CD4-positive, alpha-beta T cell (primary cell): ENCODE data around the gene SCAMP5. TPM values are rescaled to one million over a fixed set of nuclear protein-coding genes. Genes with fewer than 3 reads are reported as not detected.

Source experiments
- ATAC-seq: fragments of 200-7000 bp; cut with Tn5 transposase; one replicate; pipeline ENCODE4 v1.10.0; 2022; ENCODE audit warnings: mild to moderate bottlenecking; ENCODE audit not compliant: poor library complexity
- CTCF ChIA-PET: fragments of 350-600 bp; sonication (Branson Sonifier 250); formaldehyde crosslinking; loops from one replicate; lab custom pipeline; 2021; ENCODE audit warnings: antibody characterized with exemption, inconsistent platforms; lab: Charles Lee
- POLR2A ChIA-PET: fragments of 350-600 bp; sonication (Branson Sonifier 250); formaldehyde crosslinking; loops from one replicate; lab custom pipeline; 2021; ENCODE audit warnings: antibody characterized with exemption, inconsistent platforms; lab: Charles Lee
- DNase-seq, 14 experiments: peaks; one replicate each; pipeline ENCODE4 v3.0.0-alpha.2; 2013 to 2020; ENCODE audit warnings: mixed read lengths in 2 of 14
- H3K27ac ChIP-seq, 2 donors: one replicate each; pipeline versions ENCODE4 v1.5.1 to v1.7.0; 2013; ENCODE audit warnings: low read length in 2 of 2, low read depth in 1 of 2, mild to moderate bottlenecking in 1 of 2
- H3K27me3 ChIP-seq, 2 experiments: 1 replicate in 1 of 2; 2 replicates in 1 of 2; pipeline versions ENCODE4 v1.6.1 to v1.7.0; 2013; ENCODE audit warnings: low read length in 2 of 2, control low read depth in 1 of 2, mild to moderate bottlenecking in 1 of 2, moderate library complexity in 1 of 2; ENCODE audit not compliant: insufficient read depth in 2 of 2, control insufficient read depth in 1 of 2
- H3K36me3 ChIP-seq: one replicate; pipeline ENCODE4 v1.6.1; 2013; ENCODE audit warnings: low read length, control low read depth; ENCODE audit not compliant: insufficient read depth
- H3K4me1 ChIP-seq: one replicate; pipeline ENCODE4 v1.6.1; 2013; ENCODE audit warnings: low read length, control low read depth; ENCODE audit not compliant: insufficient read depth
- H3K4me3 ChIP-seq: one replicate; pipeline ENCODE4 v1.5.1; 2013; ENCODE audit warnings: mild to moderate bottlenecking, low read length, moderate library complexity
- H3K9me3 ChIP-seq, 2 experiments: 1 replicate in 1 of 2; 2 replicates in 1 of 2; pipeline versions ENCODE4 v1.6.1 to v1.7.0; 2013; ENCODE audit warnings: low read length in 2 of 2, mild to moderate bottlenecking in 2 of 2, control low read depth in 1 of 2, moderate library complexity in 1 of 2; ENCODE audit not compliant: control insufficient read depth in 1 of 2, insufficient read depth in 1 of 2
- H3K27ac Mint-ChIP-seq: one replicate; pipeline ENCODE4 v1.8.0; 2020; ENCODE audit warnings: mixed read lengths
- H3K27me3 Mint-ChIP-seq: one replicate; pipeline ENCODE4 v1.8.0; 2021; ENCODE audit warnings: mixed read lengths
- H3K36me3 Mint-ChIP-seq: one replicate; pipeline ENCODE4 v1.8.0; 2021; ENCODE audit warnings: low read depth, mixed read lengths
- H3K4me1 Mint-ChIP-seq: one replicate; pipeline ENCODE4 v1.8.0; 2021; ENCODE audit warnings: low read depth, mixed read lengths
- H3K4me3 Mint-ChIP-seq: one replicate; pipeline ENCODE4 v1.8.0; 2020; ENCODE audit warnings: mild to moderate bottlenecking, mixed read lengths
- H3K9me3 Mint-ChIP-seq: one replicate; pipeline ENCODE4 v1.8.0; 2020; ENCODE audit warnings: mixed read lengths
- CTCF ChIP-seq: fragments of 200-600 bp; IDR thresholded peaks from one replicate; pipeline ENCODE4 v1.8.0; 2022; ENCODE audit warnings: antibody characterized with exemption, mild to moderate bottlenecking
- intact Hi-C, 2 experiments: fragments of 100-400 bp; cut with DNase I in 1 of 2; cut with micrococcal nuclease in 1 of 2; formaldehyde crosslinking; loops; one replicate each; pipeline versions ENCODE4 v1.15.1 to v1.9.0; 2023 to 2025; cut with DNase I, micrococcal nuclease
- total RNA-seq, 174 experiments: library from RNA in 2 of 174; stranded (reverse) in 2 of 174; gene quantifications; one replicate each; pipeline ENCODE4 v1.2.3 and lab custom pipeline; 2021 to 2026

The SCAMP5 gene
- total RNA-seq, 2 experiments from 2014 or later, result 5.7 to 6.4 TPM

GRCh38 chr15:75050283-75050682 is 54.9 kb downstream of the SCAMP5 start:
- Mint-ChIP-seq H3K27ac (no peak overlapping the region), H3K36me3 (peaks cover 2% of the 10 kb centered on the region), H3K9me3 (no peaks in the 10 kb centered on the region), H3K4me3 (no peak overlapping the region), H3K4me1 (peaks cover 3% of the 10 kb centered on the region), H3K27me3 (no peaks in the 10 kb centered on the region)
- DNase-seq (no peak), ATAC-seq (no peak)
- Histone ChIP-seq H3K4me3 (no peak overlapping the region), H3K4me1 (peaks cover 23% of the 10 kb centered on the region), H3K36me3 (peaks cover 23% of the 10 kb centered on the region), H3K9me3 (no peaks in the 10 kb centered on the region), H3K27ac (no peak overlapping the region), H3K27me3 (no peaks in the 10 kb centered on the region)
- intact Hi-C loops, result no loop called here
- CTCF ChIA-PET, result no interaction called here
- POLR2A ChIA-PET, result no interaction called here
- TF ChIP-seq CTCF, result no peak

GRCh38 chr15:75051191-75051608 is 55.8 kb downstream of the SCAMP5 start:
- H3K36me3 Mint-ChIP-seq, result no peaks in the 10 kb centered on the region
- CTCF ChIA-PET, result no interaction called here

GRCh38 chr15:75051711-75052110 is 56.3 kb downstream of the SCAMP5 start:
- no peak overlapping the region for H3K27ac ChIP-seq
- no peak for TF ChIP-seq CTCF

More at GRCh38 chr15:75051191-75051608, 55.8 kb downstream of the SCAMP5 start:
- ATAC-seq, result no peak
- Histone ChIP-seq H3K4me1 (peaks cover 15% of the 10 kb centered on the region), H3K27me3 (no peaks in the 10 kb centered on the region), H3K4me3 (no peak overlapping the region), H3K9me3 (no peaks in the 10 kb centered on the region), H3K36me3 (peaks cover 22% of the 10 kb centered on the region), H3K27ac (no peak overlapping the region)
- no peak for DNase-seq
- TF ChIP-seq CTCF, result no peak
- Mint-ChIP-seq H3K9me3 (no peaks in the 10 kb centered on the region), H3K4me1 (no peaks in the 10 kb centered on the region), H3K27me3 (no peaks in the 10 kb centered on the region), H3K27ac (no peak overlapping the region), H3K4me3 (no peak overlapping the region)
- POLR2A ChIA-PET, result no interaction called here
- intact Hi-C loops, result no loop called here

More at GRCh38 chr15:75051711-75052110, 56.3 kb downstream of the SCAMP5 start:
- ATAC-seq, result no peak
- no peak for DNase-seq
- H3K27me3 Mint-ChIP-seq, result no peaks in the 10 kb centered on the region
- H3K4me1 Mint-ChIP-seq, result no peaks in the 10 kb centered on the region
- CTCF ChIA-PET, result no interaction called here
- no peaks in the 10 kb centered on the region for H3K9me3 Mint-ChIP-seq
- no peaks in the 10 kb centered on the region for H3K36me3 Mint-ChIP-seq
- Histone ChIP-seq H3K36me3 (peaks cover 22% of the 10 kb centered on the region), H3K27me3 (no peaks in the 10 kb centered on the region), H3K4me1 (peaks cover 10% of the 10 kb centered on the region), H3K4me3 (no peak overlapping the region), H3K9me3 (no peaks in the 10 kb centered on the region)
- no peak overlapping the region for H3K4me3 Mint-ChIP-seq
- intact Hi-C loops, result no loop called here
- POLR2A ChIA-PET, result no interaction called here
- H3K27ac Mint-ChIP-seq, result no peak overlapping the region
